GM19025 (cell line): ENCODE measurements around the gene TMCO4.

Experiments used
- ATAC-seq: cut with Tn5 transposase; IDR thresholded peaks from one replicate; pipeline ENCODE4 v1.9.1; 2021; ENCODE audit warnings: mild to moderate bottlenecking, low read depth, moderate library complexity; ENCODE audit not compliant: unreplicated experiment

The TMCO4 gene

DNA sequence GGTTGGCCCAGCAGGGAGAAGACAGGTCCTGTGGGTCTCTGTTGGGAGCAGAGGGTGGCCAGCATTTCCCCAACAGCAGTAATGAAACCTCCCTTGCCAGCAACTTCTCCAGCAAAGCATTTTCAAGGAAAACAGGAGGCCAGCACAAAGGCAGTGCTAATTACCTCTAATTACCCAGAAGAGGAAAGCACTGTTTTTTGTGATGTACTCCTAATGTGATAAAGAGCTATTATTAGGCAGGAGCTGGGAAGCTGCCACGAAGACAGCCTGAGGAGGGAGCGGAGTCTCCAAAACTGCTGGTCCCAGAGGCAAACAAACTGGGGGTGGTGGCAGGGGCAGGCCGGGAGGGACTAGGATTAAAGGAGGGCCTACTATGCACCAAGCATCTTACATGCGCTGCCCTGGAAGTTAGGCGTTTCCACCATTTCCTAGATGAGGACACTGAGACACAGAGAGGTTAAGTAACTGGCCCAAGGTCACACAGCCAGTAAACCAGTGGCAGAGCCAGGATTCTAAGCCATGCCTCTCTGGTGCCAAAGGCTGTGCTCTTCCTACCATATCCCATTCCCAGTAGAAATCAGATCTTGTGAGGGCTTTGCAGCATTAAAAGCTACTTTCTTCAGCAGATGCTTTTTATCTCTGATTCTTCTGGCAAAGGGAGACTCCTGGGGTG, 110.5 kb downstream of the TMCO4 start:
- no peak for ATAC-seq

DNA sequence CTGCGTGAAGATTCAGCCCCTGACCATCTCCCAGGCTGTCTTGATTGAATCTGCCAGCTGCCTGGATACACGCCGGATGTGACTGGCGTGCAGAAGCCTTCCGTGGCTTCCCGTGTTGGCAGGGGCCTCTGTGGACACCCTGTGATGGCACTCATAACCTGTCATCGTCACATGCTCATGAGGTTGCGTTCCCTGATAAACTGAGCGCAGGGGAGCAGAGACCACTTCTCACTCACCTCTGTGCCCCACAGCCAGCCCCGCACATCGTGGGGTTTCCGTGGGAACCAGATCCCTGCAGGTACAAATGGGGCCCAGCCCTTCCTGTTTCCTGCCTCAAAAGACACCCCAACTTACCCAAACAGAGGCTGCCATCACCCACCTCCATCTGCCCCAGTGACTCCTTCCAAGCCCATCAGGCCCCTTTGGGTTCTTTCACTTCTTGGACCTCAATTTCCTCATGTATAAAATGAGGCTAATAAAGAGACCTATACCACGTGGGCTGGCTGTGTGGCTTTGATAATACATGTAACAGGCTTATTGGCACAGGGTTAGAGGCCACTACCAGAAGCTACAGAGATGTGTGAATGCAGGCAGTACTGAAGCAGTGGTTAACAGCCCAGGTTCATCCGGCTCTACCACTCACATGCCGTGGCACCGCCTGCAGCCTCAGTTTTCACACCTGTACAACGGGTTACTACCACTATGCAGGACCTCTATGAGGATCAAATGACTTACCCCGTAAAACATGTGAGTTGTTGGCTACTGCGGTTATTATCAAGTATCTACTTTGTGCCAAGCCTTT, 111.5 kb downstream of the TMCO4 start:
- ATAC-seq, result no peak

DNA sequence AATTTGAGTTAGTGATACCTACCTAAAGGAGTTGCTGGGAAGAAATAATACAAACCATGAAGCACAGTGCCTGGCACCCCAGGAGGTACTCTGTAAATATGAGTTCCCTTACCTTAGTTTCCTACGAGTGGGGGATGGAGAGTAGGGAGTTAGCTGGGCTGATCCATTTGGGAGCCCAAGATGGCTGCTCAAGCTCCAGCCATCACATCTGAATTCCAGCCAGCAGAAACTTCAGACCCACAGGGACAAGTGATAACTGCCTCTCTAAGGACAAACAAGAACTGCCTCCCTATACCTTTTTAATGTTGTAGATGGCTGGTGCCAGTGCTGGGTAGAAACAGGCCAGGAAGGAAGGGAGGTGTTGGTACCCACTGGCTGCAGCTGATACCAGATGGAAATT, 112.3 kb downstream of the TMCO4 start:
- no peak for ATAC-seq

DNA sequence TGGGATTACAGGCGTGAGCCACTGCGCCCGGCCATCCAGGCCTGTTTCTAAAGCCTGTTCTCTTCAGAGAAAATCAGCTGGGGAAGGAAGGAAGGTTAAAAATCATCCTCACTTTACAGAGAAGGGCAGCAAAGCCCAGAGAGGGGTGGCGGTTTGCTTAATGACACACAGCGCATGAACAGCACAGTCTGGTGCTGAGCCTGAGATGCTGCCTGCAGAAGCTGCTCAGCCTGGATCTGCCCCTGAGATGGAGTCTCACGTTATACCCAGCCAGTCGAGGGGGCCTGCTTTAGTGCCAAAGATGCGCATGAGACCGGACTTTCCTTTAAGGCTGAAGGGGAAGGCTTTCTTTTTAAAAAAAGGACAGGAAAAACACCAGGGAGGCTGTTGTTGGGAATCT, 113.7 kb downstream of the TMCO4 start:
- ATAC-seq, result no peak

DNA sequence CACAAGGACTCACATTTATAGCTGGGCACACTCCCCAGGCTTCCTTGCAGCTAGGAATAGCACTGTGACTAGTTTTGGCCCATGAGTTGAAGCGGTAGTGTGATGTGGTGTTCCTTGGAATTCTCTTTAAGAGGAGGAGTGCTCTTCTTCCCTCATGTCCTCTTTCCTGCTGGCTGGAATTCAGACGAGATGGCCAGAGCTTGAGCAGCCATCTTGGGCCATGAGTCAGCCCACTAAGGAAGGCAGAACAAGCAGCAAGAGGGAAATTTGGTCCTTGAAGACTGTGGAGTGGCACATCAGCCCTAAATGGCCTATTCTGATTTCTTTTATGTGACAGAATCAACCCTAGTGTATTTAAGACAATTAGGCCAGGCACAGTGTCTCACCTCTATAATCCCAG, 115.0 kb downstream of the TMCO4 start:
- ATAC-seq, result no peak

DNA sequence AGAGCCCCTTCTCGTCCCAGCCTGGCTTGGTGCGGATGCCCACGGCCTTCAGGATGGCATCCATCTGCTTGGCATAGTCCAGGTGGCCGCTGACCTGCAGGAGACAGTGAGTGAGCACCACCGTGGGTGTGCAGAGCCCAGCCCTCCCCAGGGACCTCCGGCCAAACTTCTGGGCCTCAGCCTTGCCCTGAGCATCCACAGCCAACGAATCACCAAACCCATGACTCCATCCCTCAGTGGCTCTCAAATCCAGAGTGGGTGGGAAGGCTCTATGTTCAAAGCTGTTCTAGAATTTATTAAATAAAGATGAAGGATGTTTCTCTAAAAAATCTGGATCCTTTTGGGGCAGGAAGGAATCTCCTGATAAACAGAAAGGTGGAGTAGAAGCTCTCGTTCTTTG, 116.4 kb downstream of the TMCO4 start:
- ATAC-seq, result no peak

DNA sequence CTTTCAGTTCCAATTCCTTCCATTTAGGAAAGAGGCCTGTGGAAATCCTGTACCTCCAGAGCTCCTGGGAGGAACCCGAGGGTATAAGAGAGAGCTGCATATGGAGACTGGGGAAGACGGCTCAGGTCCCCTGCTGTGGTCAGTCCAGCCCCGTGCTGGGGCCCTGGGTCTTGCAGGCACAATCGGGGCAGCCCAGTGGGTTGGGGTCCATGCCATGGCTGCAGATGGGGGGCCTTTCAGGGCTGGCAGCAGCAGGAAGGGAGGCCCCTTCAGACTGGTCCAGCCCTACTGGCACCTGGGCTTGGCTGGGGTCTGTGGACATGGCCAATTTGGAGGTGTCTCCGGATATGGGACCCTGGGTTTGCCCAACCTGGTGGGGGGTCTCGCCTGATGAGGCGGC, 116.8 kb downstream of the TMCO4 start:
- no peak for ATAC-seq

DNA sequence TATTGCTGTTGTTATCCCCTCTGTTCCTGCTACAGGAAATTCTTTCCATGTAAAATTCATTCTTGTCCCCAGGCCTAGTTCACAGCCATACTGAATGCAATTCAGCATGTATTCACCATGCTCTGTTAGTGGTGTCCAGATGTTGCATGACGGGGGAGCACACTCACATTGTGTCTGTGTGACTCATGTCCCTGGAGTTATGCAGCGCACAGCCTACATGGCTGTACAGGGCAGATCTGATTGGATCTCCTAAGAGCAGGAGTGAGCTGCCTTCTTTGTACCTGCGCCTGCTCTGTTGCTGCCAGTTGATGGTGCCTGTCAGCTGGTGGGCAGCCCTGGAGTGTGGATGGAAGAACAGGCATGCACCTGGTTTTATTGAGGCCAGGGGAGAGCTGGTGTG, 117.5 kb downstream of the TMCO4 start:
- no peak for ATAC-seq

DNA sequence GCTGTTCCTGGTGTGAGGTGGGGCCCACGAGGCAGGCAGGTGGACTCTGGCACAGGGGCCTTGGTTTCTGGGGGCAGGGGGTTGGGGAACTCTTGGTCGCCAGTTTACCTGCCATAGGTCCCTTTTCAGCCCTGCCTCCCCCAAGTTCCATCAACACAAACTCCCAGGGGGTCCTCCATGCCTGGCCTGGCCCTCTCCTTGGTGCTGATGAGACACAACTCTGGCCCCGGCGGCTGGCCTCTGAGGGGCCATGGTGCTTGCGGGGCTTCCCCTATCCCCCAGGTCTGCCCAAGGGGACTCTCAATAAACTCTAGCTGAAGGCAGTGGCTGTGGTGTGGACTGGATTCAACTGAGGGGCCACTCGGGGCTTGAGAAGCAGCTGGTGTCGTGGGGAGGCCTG, 119.1 kb downstream of the TMCO4 start:
- no peak for ATAC-seq

DNA sequence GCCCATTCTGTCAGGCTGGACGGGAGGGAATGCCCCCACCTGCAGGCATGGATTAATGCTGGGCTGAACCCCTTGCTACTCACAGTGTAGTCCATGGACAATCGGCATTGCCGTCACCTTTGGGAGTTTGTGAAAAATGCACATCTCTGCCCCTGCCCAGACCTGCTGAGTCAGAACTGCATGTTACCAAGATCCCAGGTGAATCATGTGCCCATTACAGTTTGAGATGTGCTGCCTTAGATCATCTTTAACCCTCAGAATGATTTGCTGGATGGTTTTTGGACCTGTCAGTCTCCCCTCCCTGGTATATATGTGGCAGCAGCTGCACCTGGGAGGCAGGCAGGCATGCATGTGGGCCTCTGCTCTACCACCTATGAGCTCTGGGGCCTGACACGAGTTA, 120.0 kb downstream of the TMCO4 start:
- no peak for ATAC-seq

DNA sequence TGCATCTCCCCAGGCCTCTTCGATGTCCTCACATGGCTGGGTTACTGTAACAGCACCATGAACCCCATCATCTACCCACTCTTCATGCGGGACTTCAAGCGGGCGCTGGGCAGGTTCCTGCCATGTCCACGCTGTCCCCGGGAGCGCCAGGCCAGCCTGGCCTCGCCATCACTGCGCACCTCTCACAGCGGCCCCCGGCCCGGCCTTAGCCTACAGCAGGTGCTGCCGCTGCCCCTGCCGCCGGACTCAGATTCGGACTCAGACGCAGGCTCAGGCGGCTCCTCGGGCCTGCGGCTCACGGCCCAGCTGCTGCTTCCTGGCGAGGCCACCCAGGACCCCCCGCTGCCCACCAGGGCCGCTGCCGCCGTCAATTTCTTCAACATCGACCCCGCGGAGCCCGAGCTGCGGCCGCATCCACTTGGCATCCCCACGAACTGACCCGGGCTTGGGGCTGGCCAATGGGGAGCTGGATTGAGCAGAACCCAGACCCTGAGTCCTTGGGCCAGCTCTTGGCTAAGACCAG, 120.7 kb downstream of the TMCO4 start:
- no peak for ATAC-seq

DNA sequence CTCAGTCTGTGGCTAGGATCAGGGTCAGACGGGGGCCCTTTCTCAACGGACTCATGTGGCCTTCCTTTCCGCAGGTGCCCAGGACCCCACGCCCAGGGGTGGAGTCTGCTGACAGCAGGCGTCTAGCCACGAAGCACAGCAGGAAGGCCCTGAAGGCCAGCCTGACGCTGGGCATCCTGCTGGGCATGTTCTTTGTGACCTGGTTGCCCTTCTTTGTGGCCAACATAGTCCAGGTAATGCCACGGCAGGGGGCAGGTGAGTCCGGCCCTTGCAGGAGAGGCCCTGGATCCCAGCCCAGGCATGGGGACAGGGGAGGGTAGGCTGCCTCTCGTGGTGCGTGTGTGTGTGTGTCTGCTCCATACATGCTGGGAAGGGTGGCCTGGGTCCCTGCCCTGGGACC, 121.2 kb downstream of the TMCO4 start:
- no peak for ATAC-seq

DNA sequence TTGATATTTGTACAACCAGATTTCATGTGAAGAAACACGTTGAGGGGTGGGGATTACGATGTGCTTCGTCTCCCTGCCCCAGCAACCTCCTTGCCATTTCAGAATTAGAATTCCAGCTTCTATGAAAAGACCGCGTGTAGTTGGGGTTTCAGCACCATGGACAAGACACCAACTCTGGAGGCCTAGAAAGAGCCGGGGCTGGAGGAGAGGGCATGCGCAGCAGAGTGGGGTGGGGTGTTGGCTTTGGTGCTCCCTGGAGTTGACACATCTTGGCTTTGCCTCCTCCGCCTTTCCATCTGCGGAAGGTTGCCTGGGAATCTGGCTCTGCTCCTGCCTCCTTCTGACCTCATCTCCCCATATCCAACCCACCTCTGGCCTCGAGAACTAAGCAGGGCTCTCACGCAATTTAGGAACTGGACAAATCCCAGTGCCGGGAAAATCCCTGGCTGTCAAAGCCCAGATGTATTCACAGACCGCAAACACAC, 123.2 kb downstream of the TMCO4 start:
- no peak for ATAC-seq

DNA sequence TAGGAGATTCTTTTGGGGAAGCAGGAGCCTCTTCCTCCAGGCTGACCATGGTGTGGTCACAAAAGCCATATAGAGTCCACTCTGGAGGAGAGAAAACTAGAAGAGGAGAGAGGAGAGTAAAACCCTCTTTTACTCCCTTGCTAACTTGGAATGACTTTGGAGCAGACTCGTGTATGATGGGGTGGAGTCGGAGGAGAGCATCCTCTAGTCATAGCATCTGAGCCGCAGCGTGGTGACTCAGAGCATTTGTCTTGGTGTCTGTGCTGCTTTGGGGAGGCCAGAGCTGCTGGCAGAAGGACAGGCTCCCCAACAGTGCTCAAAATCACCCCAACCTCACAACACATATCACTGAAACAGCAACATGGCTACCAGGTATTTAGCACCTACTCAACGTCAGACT, 123.9 kb downstream of the TMCO4 start:
- no peak for ATAC-seq

DNA sequence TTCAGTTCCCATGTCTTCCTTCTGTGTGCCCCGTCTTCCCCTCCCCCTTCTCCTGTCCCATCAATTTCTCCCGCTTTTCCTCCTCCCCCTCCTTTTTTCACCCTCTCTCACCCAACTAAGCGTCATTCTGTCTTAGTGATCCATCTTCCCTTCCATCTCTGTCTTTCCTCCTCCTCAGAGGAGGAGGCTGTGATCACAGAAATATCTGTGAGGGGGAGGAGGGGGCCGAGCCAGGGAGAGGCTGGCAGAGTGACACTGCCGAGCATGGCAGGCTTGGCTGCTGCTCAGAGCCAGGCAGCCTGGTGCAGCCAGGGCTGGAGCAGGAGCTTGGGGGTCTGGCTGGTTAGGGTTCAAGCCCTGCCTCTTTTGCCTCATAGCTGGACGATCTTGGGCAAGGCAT, 127.5 kb downstream of the TMCO4 start:
- ATAC-seq, result no peak

DNA sequence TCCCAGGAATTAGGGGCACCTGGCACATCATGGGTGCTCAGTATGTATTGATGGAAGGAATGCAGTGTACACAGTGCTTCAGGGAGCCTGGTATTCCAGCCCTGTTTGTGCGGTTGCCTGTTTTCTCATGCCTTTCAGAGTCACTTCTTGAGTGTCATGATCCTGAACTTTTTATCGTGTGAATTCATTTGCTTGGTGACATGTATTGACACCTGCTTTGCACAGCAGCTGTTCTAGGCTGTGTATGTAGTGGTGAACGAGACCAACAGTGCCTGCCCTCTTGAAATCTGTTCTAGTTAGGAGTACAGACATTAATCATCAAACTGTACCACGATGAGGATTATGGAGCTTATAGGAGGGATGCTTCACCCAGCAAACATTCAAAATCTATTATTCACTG, 128.9 kb downstream of the TMCO4 start:
- no peak for ATAC-seq

DNA sequence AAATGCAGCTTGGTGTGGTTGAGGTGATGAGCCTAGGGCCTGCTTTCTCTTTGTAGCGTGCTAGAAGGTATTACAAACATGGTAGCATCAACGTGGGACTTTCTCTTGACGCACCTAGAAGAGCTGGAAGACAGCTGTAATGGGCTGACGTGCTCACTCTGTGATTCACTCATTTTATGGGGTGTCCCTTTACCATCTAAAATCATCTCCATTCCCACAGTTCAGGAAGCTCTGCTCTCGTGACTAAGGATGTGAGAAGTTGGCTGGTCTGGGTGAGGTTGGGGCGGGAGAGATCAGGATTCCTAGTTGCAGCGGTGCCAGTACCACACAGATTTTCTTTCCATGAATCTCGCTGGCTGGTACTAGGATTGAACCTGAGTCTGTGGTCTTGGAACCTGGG, 130.8 kb downstream of the TMCO4 start:
- ATAC-seq, result no peak

DNA sequence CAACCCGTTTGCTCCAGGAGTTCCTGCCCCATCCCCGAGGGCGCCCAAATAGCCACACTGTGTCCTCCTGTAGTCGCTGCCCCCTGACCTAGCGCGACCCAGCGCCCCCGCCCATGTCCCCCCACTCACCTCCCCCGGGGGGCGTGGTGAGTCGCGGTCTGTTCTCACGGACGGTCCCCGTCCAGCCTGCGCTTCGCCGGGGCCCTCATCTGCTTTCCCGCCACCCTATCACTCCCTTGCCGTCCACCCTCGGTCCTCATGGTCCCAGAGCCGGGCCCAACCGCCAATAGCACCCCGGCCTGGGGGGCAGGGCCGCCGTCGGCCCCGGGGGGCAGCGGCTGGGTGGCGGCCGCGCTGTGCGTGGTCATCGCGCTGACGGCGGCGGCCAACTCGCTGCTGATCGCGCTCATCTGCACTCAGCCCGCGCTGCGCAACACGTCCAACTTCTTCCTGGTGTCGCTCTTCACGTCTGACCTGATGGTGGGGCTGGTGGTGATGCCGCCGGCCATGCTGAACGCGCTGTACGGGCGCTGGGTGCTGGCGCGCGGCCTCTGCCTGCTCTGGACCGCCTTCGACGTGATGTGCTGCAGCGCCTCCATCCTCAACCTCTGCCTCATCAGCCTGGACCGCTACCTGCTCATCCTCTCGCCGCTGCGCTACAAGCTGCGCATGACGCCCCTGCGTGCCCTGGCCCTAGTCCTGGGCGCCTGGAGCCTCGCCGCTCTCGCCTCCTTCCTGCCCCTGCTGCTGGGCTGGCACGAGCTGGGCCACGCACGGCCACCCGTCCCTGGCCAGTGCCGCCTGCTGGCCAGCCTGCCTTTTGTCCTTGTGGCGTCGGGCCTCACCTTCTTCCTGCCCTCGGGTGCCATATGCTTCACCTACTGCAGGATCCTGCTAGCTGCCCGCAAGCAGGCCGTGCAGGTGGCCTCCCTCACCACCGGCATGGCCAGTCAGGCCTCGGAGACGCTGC, 133.9 kb downstream of the TMCO4 start:
- ATAC-seq, result no peak

DNA sequence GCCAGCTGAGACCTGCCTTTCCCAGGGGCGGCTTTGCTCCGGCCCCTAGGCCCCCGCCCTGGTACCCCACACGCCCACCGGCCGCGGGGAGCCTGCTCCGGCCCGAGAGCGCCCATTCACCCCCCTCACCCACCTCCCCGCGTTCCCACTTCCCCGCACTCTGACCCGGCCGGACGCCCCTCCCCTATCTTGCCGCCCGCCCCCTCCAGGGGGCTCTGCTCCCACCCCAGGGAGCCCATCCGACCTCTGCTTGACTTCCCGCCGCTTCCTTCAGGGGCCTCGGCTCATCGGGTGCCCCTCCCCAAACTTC, 134.6 kb downstream of the TMCO4 start:
- ATAC-seq, result no peak

DNA sequence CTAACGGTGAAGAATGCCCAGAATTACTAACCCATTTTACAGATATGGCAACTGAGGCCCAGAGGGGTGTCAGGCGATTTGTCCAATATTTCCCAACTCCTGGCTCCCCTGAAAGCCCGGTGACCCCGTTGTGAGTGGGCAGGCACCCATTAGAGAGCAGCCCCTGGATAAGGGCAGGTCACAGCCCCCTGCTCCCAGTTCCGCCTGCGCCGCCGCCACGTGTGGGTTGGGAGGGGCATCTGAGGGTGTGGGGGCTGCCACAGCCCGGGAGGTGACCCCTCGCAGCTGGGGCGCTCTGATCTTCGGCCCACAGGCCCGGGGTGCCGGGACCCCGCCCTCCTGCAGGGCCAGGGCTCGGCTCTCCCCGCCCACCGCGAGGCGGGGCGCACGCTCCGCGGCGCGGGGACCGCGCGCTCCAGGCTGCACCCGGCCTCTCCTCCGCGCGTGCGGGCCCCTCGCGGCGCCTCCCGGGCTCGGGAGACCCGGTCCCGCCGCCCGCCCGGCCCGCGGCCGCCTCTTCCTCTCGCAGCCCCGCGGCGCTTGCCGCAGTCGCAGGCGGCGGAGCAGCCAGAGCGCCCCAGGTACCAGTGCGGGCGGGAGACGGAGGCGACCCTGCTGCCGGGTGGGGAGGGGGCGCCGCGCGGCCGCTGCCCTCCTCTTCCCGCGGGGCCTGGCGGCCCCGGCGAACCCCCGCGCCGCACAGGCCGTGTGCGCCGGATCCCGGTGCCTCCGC, 135.1 kb downstream of the TMCO4 start, which contains the start of gene HTR6:
Gene HTR6 (plus strand): TSS at position 423 of the 733 bp plus-strand sequence. CDS start 879 bp downstream, outside the sequence.
- ATAC-seq, result no peak
